Effector CD4-positive, alpha-beta T cell (primary cell): ENCODE measurements around the gene ZMYND11.
"Not testable (repeated sequence)": the region's sequence is repeated elsewhere in the genome, so short reads cannot be mapped to it uniquely, and the experiment has no call there.

Experiments
- DNase-seq: peaks from one replicate; pipeline ENCODE4 v3.0.0-alpha.2; 2020

The ZMYND11 gene

GRCh38 chr10:287026-287709 lies 151.9 kb downstream of the ZMYND11 start:
- no peak for DNase-seq

DNA sequence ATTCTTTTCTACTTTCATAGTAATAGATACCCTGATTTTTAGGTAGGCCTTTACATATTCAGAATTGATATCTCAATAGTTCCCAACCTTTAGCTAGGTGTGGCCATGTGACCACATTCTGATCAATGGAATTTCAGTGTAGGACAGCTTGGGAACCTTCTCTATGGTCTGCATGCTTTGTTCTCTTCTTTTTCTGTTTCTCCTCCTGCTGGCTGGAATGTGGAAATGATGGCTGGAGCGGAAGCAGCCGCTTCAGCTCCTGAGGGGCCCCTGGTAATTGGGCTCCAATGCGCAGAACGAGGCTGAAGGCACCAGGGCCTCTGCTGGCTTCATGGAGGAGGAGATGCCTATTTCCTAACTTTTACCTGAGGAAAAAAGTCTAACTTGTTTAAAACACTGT lies 152.6 kb downstream of the ZMYND11 start:
- no peak for DNase-seq

GRCh38 chr10:288316-289200 lies 153.3 kb downstream of the ZMYND11 start:
- no peak for DNase-seq

DNA sequence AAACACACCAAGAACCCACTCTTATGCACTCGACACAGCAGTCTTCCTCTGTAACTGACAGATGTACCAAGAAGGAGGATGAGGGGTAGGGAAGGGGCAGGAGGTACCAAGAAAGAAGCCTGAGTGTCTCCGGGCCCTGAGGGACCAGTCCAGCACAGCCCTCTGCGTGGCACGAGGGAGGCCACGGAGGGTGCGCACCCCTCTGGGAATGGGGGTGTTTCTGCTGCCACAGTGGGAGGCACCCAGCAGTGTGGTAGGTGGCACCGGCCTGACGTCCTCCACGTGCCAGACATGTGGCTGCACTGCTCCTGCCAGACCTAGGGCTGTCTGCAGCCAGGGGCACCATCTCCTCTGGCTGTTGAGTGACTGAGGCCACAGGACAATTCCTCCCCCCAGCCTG lies 154.3 kb downstream of the ZMYND11 start:
- DNase-seq, result no peak

- no peak for DNase-seq
Observed at GRCh38 chr10:290026-290725, 154.9 kb downstream of the ZMYND11 start.

- DNase-seq, result no peak
Observed at GRCh38 chr10:293636-294035, 158.4 kb downstream of the ZMYND11 start.

GRCh38 chr10:297567-297966 lies 162.3 kb downstream of the ZMYND11 start:
- DNase-seq, result no peak

DNA sequence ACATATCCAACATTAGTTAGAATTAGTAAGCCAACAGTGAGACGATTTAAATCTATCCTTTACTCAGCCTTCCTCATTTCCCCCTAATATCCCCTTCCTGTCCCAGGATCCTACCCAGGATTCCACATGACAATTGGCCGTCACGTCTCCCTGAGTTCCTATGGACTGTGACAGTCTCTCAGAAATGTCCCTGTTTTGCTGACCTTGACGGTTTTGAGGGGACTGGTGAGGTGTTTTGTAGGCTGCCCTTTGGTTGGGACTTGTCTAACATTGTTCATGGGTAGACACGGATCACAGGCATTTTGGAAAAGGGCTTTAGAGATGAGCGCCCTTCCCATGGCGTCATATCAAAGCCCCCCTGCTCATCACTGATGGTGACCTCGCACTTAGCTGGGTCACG lies 162.8 kb downstream of the ZMYND11 start:
- DNase-seq, result no peak

GRCh38 chr10:299512-299911 lies 164.3 kb downstream of the ZMYND11 start:
- DNase-seq, result no peak

- DNase-seq, result no peak
Observed at GRCh38 chr10:299969-300368, 164.7 kb downstream of the ZMYND11 start.

DNA sequence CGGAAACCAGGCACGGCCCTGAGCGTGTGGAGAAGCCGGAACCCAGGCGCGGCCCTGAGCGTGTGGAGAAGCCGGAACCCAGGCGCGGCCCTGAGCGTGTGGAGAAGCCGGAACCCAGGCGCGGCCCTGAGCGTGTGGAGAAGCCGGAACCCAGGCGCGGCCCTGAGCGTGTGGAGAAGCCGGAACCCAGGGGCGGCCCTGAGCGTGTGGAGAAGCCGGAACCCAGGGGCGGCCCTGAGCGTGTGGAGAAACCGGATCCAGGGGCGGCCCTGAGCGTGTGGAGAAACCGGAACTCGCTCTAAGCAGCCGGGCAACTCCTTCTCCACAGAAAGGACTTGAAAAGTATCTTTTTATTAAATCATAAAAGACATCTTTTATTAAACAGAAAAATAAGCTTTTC lies 165.3 kb downstream of the ZMYND11 start:
- DNase-seq, result not testable (repeated sequence)

DNA sequence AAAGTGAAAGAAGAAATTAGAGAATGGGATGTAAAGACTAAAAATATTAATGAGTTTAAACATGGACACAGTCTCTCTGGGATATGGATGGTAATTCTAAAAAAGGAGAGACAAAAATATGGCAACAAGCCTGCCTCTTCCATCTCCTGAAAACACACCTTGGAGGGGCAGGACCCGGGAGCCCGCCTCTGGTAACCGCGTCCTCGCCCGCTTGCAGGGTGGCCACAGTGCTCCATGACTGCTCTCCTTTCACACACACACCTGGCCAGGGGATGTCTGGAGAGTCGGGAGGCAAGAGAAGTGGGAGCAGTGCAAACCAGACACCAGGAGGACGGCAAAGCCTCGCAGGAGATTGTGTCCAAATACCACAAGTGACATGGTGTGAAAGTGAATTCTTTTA lies 166.3 kb downstream of the ZMYND11 start:
- DNase-seq, result no peak
